ENCODE results near the gene OR6C3.

DNA sequence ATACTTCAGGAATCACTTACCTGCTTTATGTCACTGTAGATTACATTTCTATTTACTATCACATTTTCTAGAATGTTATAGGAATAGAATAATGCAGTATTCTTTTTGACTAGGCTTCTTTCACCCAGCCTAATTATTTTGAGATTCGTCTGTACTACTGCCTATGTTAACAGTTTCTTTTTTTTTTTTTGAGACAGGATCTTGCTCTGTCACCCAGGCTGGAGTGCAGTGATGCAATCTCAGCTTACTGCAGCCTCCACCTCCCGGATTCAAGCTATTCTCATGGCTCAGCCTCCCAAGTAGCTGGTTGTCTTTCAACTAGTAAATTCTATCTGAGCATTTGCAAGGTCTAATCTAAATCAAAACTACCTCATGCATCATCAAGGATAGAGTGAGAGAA lies 40.5 kb upstream of the OR6C3 start:
- TF ChIP-seq, protein P1, sequence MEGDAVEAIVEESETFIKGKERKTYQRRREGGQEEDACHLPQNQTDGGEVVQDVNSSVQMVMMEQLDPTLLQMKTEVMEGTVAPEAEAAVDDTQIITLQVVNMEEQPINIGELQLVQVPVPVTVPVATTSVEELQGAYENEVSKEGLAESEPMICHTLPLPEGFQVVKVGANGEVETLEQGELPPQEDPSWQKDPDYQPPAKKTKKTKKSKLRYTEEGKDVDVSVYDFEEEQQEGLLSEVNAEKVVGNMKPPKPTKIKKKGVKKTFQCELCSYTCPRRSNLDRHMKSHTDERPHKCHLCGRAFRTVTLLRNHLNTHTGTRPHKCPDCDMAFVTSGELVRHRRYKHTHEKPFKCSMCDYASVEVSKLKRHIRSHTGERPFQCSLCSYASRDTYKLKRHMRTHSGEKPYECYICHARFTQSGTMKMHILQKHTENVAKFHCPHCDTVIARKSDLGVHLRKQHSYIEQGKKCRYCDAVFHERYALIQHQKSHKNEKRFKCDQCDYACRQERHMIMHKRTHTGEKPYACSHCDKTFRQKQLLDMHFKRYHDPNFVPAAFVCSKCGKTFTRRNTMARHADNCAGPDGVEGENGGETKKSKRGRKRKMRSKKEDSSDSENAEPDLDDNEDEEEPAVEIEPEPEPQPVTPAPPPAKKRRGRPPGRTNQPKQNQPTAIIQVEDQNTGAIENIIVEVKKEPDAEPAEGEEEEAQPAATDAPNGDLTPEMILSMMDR (IDR thresholded peaks at IDR 0.05): no peak
- TF ChIP-seq POLR2AphosphoS5 (IDR thresholded peaks at IDR 0.05; ENCODE audit: low read depth, low read length) (no peak), SIN3A (IDR thresholded peaks at IDR 0.05; ENCODE audit: borderline replicate concordance, insufficient read depth, low read depth, low read length) (no peak), TCF7L2 (IDR thresholded peaks at IDR 0.05; ENCODE audit: low read depth, low read length) (no peak)
- TF ChIP-seq, protein P2, sequence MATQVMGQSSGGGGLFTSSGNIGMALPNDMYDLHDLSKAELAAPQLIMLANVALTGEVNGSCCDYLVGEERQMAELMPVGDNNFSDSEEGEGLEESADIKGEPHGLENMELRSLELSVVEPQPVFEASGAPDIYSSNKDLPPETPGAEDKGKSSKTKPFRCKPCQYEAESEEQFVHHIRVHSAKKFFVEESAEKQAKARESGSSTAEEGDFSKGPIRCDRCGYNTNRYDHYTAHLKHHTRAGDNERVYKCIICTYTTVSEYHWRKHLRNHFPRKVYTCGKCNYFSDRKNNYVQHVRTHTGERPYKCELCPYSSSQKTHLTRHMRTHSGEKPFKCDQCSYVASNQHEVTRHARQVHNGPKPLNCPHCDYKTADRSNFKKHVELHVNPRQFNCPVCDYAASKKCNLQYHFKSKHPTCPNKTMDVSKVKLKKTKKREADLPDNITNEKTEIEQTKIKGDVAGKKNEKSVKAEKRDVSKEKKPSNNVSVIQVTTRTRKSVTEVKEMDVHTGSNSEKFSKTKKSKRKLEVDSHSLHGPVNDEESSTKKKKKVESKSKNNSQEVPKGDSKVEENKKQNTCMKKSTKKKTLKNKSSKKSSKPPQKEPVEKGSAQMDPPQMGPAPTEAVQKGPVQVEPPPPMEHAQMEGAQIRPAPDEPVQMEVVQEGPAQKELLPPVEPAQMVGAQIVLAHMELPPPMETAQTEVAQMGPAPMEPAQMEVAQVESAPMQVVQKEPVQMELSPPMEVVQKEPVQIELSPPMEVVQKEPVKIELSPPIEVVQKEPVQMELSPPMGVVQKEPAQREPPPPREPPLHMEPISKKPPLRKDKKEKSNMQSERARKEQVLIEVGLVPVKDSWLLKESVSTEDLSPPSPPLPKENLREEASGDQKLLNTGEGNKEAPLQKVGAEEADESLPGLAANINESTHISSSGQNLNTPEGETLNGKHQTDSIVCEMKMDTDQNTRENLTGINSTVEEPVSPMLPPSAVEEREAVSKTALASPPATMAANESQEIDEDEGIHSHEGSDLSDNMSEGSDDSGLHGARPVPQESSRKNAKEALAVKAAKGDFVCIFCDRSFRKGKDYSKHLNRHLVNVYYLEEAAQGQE (IDR thresholded peaks at IDR 0.05; ENCODE audit: insufficient read depth in 1 of 2, low read depth in 2 of 2, low read length in 1 of 2): no peak
